ENCODE data around the gene OR4A15. TPM values are rescaled to one million over a fixed set of nuclear protein-coding genes. Genes with fewer than 3 reads are reported as not detected.

The OR4A15 gene
- total RNA-seq, result under 1 TPM in 2 of 8 experiments, not detected in 6; 0.33 to 0.36 TPM

DNA sequence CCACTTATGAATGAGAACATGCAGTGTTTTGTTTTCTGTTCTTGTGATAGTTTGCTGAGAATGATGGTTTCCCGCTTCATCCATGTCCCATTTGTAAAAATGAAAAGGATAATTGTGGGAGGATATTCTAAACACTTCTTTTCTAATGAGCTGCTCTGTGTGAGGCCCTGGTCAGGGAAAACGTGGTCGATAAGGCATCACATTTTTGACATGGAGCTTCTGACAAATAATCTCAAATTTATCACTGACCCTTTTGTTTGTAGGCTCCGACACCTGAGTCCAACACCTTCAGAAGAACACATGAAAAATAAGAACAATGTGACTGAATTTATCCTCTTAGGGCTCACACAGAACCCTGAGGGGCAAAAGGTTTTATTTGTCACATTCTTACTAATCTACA lies at the start of gene OR4A15:
TSS of gene OR4A15 (plus strand) at position 301 of the 400 bp plus-strand sequence. CDS start at position 301, 0 bp downstream.
- in situ Hi-C loops (cut with MboI; ENCODE audit: low pct_unique_long_range_greater_than_20kb in 2 of 9, low sequenced_read_pairs in 9 of 9, unreplicated experiment in 9 of 9), result no loop called here

DNA sequence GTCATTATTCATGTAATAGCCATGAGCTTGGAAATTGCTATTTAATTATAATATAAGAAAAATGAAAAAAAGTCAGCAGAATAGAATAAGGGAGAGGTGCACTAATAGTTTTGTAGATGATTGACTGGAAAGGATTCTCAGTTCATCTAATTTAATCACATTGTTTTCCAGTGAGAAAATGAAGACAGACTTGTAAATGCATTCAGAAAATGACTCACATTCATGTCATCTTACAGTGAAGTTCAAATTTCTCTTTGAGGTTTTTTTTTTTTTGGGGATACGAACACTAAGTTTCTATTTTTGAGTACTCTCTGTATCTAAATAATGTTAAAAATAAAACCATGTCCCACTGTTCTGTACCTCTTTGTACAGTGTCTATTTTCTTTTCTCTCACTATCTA lies 43.3 kb upstream of the OR4A15 start:
- in situ Hi-C loops (cut with MboI; ENCODE audit: low pct_unique_long_range_greater_than_20kb in 2 of 9, low sequenced_read_pairs in 9 of 9, unreplicated experiment in 9 of 9), result no loop called here
- ATAC-seq (replicated peaks in 6 of 8), result peak in 2 of 8 experiments; percentile 27 to 68
- no peaks in the 10 kb centered on the region for H3K4me1 ChIP-seq (replicated peaks in 1 of 2)
- 0 to 86% (median 31%) methylated on average over 1 of the region's 1 CpG; no CpG with 5 or more reads in 1 of the 10 experiments for WGBS, 10 experiments
- H3K27ac ChIP-seq, result no peak overlapping the region
- H3K4me3 ChIP-seq, result no peak overlapping the region

More for the DNA sequence above, at the start of gene OR4A15:
- no peak for ATAC-seq (replicated peaks in 6 of 8)
- Histone ChIP-seq H3K4me1 (replicated peaks in 1 of 2) (no peaks in the 10 kb centered on the region), H3K27ac (no peak within 1 kb of the TSS), H3K4me3 (no peak within 1 kb of the TSS)
- 0 to 80% (median 27%) methylated on average over 1 to 4 of the region's 4 CpGs; no CpG with 5 or more reads in 2 of the 10 experiments for WGBS, 10 experiments

DNA sequence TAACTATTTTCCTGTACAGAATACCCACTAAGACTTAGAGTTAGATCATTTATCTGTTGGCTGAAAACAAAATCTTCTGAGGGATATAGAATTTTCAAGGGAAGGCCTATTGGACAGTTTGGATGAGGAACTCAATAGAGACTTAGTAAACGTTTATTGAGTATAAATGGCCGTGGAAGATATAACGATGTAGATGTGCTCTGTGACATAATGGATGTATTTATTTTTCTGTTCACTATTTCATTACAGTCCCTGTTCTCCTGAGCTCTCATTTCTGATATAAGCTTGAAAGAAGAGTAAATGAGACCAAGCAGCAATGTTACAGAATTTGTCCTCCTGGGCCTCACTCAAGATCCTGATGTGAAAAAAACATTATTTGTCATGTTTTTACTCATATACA lies 24.9 kb upstream of the OR4A15 start, which contains the start of gene OR4A16:
TSS of gene OR4A16 (plus strand) at position 301 of the 400 bp plus-strand sequence. CDS start at position 301, 0 bp downstream.
- H3K4me3 ChIP-seq, result no peak within 1 kb of the TSS
- ATAC-seq (replicated peaks in 6 of 8), result no peak
- in situ Hi-C loops (cut with MboI; ENCODE audit: low pct_unique_long_range_greater_than_20kb in 2 of 9, low sequenced_read_pairs in 9 of 9, unreplicated experiment in 9 of 9), result no loop called here
- H3K4me1 ChIP-seq (replicated peaks in 1 of 2), result no peaks in the 10 kb centered on the region
- H3K27ac ChIP-seq, result no peak within 1 kb of the TSS
- 0 to 81% (median 46%) methylated on average over 1 to 3 of the region's 3 CpGs; no CpG with 5 or more reads in 2 of the 10 experiments for WGBS, 10 experiments

DNA sequence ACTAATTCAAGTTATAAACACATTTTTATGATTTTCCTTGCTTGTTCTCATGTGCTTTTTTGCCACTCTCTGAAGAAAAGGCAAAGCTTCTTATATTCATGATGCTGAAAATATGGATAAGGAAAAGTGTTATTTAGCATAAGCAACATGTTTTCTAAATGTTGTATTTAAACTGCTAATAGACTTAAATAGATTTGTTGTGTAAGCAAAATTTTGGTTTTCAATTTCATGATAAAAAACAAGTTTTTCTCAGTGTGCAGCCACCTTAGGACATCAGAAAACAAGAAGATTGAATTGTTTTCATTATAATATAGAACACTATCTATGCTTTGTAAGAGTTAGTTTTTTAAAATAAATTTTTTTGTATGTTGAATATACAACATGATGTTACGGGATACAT lies 22.5 kb upstream of the OR4A15 start:
- WGBS, 10 experiments, result 0 to 100% (median 85%) methylated on average over 1 of the region's 1 CpG
- in situ Hi-C loops (cut with MboI; ENCODE audit: low pct_unique_long_range_greater_than_20kb in 2 of 9, low sequenced_read_pairs in 9 of 9, unreplicated experiment in 9 of 9), result no loop called here
- Histone ChIP-seq H3K27ac (no peak overlapping the region), H3K4me3 (no peak overlapping the region), H3K4me1 (replicated peaks in 1 of 2) (no peaks in the 10 kb centered on the region)
- no peak for ATAC-seq (replicated peaks in 6 of 8)

DNA sequence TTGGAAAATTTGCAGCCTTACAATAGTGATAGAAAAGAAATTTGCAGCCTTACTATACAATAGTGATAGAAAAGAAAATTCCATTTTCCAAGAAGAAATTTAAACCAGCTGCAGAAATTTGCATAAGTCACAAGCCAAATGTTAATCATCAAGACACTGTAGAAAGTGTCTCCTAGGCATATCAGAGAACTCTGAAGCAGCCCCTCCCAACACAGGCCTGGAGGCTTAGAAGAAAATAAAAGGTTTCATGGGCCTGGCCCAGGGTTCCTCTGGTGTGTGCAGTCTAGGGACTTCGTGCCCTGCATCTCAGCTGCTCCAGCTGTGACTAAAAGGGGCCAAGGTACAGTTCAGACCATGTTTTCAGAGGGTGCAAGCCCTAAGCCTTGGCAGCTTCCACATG lies 18.7 kb upstream of the OR4A15 start:
- ATAC-seq (replicated peaks in 6 of 8), result peak in 2 of 8 experiments; percentile 86 to 92
- 0 to 50% (median 10%) methylated on average over 1 of the region's 1 CpG; no CpG with 5 or more reads in 6 of the 10 experiments for WGBS, 10 experiments
- H3K4me1 ChIP-seq (replicated peaks in 1 of 2), result no peaks in the 10 kb centered on the region
- in situ Hi-C loops (cut with MboI; ENCODE audit: low pct_unique_long_range_greater_than_20kb in 2 of 9, low sequenced_read_pairs in 9 of 9, unreplicated experiment in 9 of 9), result no loop called here
- no peak overlapping the region for H3K4me3 ChIP-seq
- H3K27ac ChIP-seq, result no peak overlapping the region

DNA sequence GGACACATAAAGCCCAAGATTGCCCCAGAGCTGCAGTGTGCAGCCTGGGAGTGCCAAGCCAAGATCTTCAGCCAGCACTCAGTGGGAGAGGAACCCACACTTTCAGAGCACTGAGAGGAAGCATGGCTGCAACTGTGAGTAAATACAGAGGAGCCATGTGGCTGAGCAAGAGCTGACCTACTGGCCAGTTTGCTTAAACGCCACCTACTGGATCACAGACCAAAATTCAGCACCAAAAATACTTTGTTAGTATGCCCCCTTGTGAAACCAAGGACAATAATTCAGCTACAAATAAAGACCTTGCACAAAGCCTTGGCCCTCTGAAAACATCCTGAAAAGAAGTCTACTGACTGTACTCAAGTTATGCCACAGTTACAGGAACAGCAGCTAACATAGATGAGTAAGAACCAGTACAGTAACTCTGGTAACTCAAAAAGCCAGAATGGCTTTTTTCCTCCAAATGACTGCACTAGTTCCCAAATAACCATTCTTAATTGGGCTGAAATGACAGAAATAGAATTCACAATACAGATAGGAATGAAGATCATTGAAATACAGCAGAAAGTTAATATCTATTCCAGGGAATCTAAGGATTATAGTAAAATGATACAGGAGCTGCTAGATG lies 10.1 kb upstream of the OR4A15 start:
- Histone ChIP-seq H3K27ac (no peak overlapping the region), H3K4me3 (no peak overlapping the region), H3K4me1 (replicated peaks in 1 of 2) (no peaks in the 10 kb centered on the region)
- in situ Hi-C loops (cut with MboI; ENCODE audit: low pct_unique_long_range_greater_than_20kb in 2 of 9, low sequenced_read_pairs in 9 of 9, unreplicated experiment in 9 of 9), result no loop called here
- 0 to 25% (median 0%) methylated on average over 1 of the region's 1 CpG; no CpG with 5 or more reads in 3 of the 10 experiments for WGBS, 10 experiments
- ATAC-seq (replicated peaks in 6 of 8), result peak in 1 of 8 experiments; percentile 41

DNA sequence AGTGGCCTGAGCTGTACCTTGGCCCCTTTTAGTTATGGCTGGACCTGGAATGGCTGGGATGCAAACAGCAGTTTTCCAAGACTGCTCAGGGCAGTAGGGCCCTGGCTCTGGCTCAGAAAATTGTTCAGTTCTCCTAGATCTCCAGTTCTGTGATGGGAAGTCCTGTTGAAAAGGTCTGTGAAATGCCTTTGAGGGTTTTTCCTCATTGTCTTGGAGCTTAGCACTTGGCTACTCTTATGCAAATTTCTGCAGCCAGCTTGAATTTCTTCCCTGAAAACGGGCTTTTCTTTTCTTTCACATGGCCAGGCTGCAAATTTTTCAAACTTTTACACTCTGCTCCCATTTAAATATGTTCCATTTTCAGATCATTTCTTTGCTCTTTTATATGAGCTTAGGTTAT lies 33.2 kb downstream of the OR4A15 start:
- Histone ChIP-seq H3K4me3 (no peak overlapping the region), H3K4me1 (replicated peaks in 1 of 2) (no peaks in the 10 kb centered on the region), H3K27ac (no peak overlapping the region)
- in situ Hi-C loops (cut with MboI; ENCODE audit: low pct_unique_long_range_greater_than_20kb in 2 of 9, low sequenced_read_pairs in 9 of 9, unreplicated experiment in 9 of 9), result no loop called here
- 0 to 14% (median 0%) methylated on average over 1 of the region's 1 CpG; no CpG with 5 or more reads in 2 of the 10 experiments for WGBS, 10 experiments
- ATAC-seq (replicated peaks in 6 of 8), result no peak

Other genes starting within 250 kb of the OR4A15 start
- under 1 TPM in 1 of 8 experiments, not detected in 7; 0.38 TPM for gene TRIM48, start 105.8 kb upstream of the OR4A15 start, total RNA-seq
- under 1 TPM in 1 of 8 experiments, not detected in 7; 0.21 TPM for gene OR4A16, start 24.8 kb upstream of the OR4A15 start, total RNA-seq
- gene OR4C15, start 186.5 kb downstream of the OR4A15 start, total RNA-seq, result under 1 TPM in 2 of 8 experiments, not detected in 6; 0.21 to 0.43 TPM
- under 1 TPM in 1 of 8 experiments, not detected in 7; 0.33 TPM for gene OR4C16, start 204.2 kb downstream of the OR4A15 start, total RNA-seq
- under 1 TPM in 3 of 8 experiments, not detected in 5; 0.10 to 0.28 (median 0.17) TPM for gene OR4C11, start 239.7 kb downstream of the OR4A15 start, total RNA-seq

All from motor neuron (in vitro differentiated cells).